KMS-11 (cell line): ENCODE measurements around the gene KIN.
"Not testable (repeated sequence)": the region's sequence is repeated elsewhere in the genome, so short reads cannot be mapped to it uniquely, and the experiment has no call there.

Source experiments
- H2AFZ ChIP-seq: fragments of 200-600 bp; sonication (generic); 2 replicates; pipeline ENCODE4 v1.6.1; 2016; ENCODE audit warnings: antibody characterized with exemption, mixed run types, low read depth
- H3K27ac ChIP-seq: fragments of 200-600 bp; sonication (generic); 2 replicates; pipeline ENCODE4 v1.6.1; 2016; ENCODE audit warnings: mild to moderate bottlenecking, mixed run types
- H3K27me3 ChIP-seq: fragments of 200-600 bp; sonication (generic); 2 replicates; pipeline ENCODE4 v1.6.1; 2017; ENCODE audit warnings: mild to moderate bottlenecking, low read depth, mixed run types, moderate library complexity; ENCODE audit not compliant: insufficient read depth
- H3K36me3 ChIP-seq: fragments of 200-600 bp; sonication (generic); 2 replicates; pipeline ENCODE4 v1.6.1; 2017; ENCODE audit warnings: mild to moderate bottlenecking, mixed run types; ENCODE audit not compliant: insufficient read depth
- H3K4me1 ChIP-seq: fragments of 200-600 bp; sonication (generic); 2 replicates; pipeline ENCODE4 v1.6.1; 2016; ENCODE audit warnings: mild to moderate bottlenecking, low read depth, mixed run types; ENCODE audit not compliant: poor library complexity, severe bottlenecking
- H3K4me2 ChIP-seq: fragments of 200-600 bp; sonication (generic); 2 replicates; pipeline ENCODE4 v1.7.0; 2016; ENCODE audit warnings: mild to moderate bottlenecking, mixed run types
- H3K4me3 ChIP-seq: fragments of 200-600 bp; sonication (generic); IDR thresholded peaks from 2 replicates; pipeline ENCODE4 v1.6.1; 2017; ENCODE audit warnings: low read depth, low read length, mixed read lengths; ENCODE audit not compliant: insufficient read depth
- H3K79me2 ChIP-seq: fragments of 200-600 bp; sonication (generic); 2 replicates; pipeline ENCODE4 v1.6.1; 2016; ENCODE audit warnings: low read depth, mixed run types; ENCODE audit not compliant: insufficient read depth
- H3K9ac ChIP-seq: fragments of 200-600 bp; sonication (generic); 2 replicates; pipeline ENCODE4 v1.6.1; 2016; ENCODE audit warnings: mild to moderate bottlenecking, mixed run types
- H4K20me1 ChIP-seq: fragments of 200-600 bp; sonication (generic); 2 replicates; pipeline ENCODE4 v1.6.1; 2016; ENCODE audit warnings: mild to moderate bottlenecking, mixed run types; ENCODE audit not compliant: insufficient read depth
- CTCF ChIP-seq: fragments of 200-600 bp; sonication (generic); conservative IDR thresholded peaks from 2 replicates; pipeline ENCODE4 v1.6.1; 2017; ENCODE audit warnings: low read depth, mild to moderate bottlenecking, antibody characterized with exemption, low read length, moderate library complexity, mixed read lengths

KIN gene

DNA sequence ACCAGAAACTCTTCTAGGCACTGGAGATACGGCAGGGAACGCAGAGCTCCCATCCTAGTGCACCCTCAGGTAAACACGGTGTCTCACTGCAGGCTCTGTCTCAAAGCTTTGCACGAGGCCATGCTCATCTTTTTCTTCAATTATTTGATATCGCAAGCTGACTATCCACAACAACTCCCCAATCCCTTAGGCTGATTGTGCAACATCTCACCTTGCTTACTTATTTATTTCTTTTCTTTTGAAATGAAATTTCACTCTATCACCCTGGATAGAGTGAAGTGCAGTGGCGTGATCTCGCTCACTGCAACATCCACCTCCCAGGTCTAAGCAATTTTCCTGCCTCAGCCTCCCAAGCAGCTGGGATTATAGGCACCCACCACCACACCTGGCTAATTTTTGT, 72.3 kb downstream of the KIN start:
- H2AFZ ChIP-seq: no peak overlapping the region
- H3K9ac ChIP-seq: no peak overlapping the region
- no peaks in the 10 kb centered on the region for H3K27me3 ChIP-seq
- no peak for TF ChIP-seq CTCF
- no peaks in the 10 kb centered on the region for H3K79me2 ChIP-seq
- H3K4me2 ChIP-seq: no peak overlapping the region
- H3K4me1 ChIP-seq: no peaks in the 10 kb centered on the region
- no peak overlapping the region for H3K27ac ChIP-seq
- no peaks in the 10 kb centered on the region for H3K36me3 ChIP-seq
- H4K20me1 ChIP-seq: no peaks in the 10 kb centered on the region
- H3K4me3 ChIP-seq: no peak overlapping the region

- H3K27me3 ChIP-seq, H3K27ac ChIP-seq, H3K4me1 ChIP-seq, H3K79me2 ChIP-seq, H3K4me3 ChIP-seq, H3K4me2 ChIP-seq, H3K9ac ChIP-seq, H3K36me3 ChIP-seq, H2AFZ ChIP-seq, H4K20me1 ChIP-seq: not testable (repeated sequence)
Measured at GRCh38 chr10:7711075-7711474, 76.7 kb downstream of the KIN start.

- H3K79me2 ChIP-seq: no peaks in the 10 kb centered on the region
- H3K4me2 ChIP-seq: no peak overlapping the region
- H3K4me3 ChIP-seq: no peak overlapping the region
- no peaks in the 10 kb centered on the region for H3K4me1 ChIP-seq
- H2AFZ ChIP-seq: no peak overlapping the region
- H3K9ac ChIP-seq: no peak overlapping the region
- no peak for TF ChIP-seq CTCF
- H4K20me1 ChIP-seq: no peaks in the 10 kb centered on the region
- no peaks in the 10 kb centered on the region for H3K27me3 ChIP-seq
- H3K27ac ChIP-seq: no peak overlapping the region
- no peaks in the 10 kb centered on the region for H3K36me3 ChIP-seq
Measured at GRCh38 chr10:7710446-7710845, 77.3 kb downstream of the KIN start.

- H3K36me3 ChIP-seq: no peaks in the 10 kb centered on the region
- no peak overlapping the region for H3K9ac ChIP-seq
- H2AFZ ChIP-seq: no peak overlapping the region
- H3K4me1 ChIP-seq: no peaks in the 10 kb centered on the region
- no peaks in the 10 kb centered on the region for H3K79me2 ChIP-seq
- H3K4me2 ChIP-seq: no peak overlapping the region
- H4K20me1 ChIP-seq: no peaks in the 10 kb centered on the region
- no peak overlapping the region for H3K27ac ChIP-seq
- TF ChIP-seq CTCF: no peak
- H3K27me3 ChIP-seq: no peaks in the 10 kb centered on the region
- no peak overlapping the region for H3K4me3 ChIP-seq
Measured at GRCh38 chr10:7708832-7709231, 79.0 kb downstream of the KIN start.

- no peak overlapping the region for H3K9ac ChIP-seq
- H3K79me2 ChIP-seq: no peaks in the 10 kb centered on the region
- H3K4me1 ChIP-seq: no peaks in the 10 kb centered on the region
- no peak overlapping the region for H3K4me3 ChIP-seq
- H2AFZ ChIP-seq: no peak overlapping the region
- no peaks in the 10 kb centered on the region for H3K27me3 ChIP-seq
- H3K4me2 ChIP-seq: no peak overlapping the region
- no peaks in the 10 kb centered on the region for H4K20me1 ChIP-seq
- TF ChIP-seq CTCF: no peak
- H3K27ac ChIP-seq: no peak overlapping the region
- no peaks in the 10 kb centered on the region for H3K36me3 ChIP-seq
Measured at GRCh38 chr10:7707858-7708622, 79.8 kb downstream of the KIN start.
